Spleen (tissue), 7 donors: ENCODE results near the gene ADGRD1.

Source experiments
- POLR2A ChIP-seq, 3 donors: fragments of 450-650 bp; IDR thresholded peaks; one replicate each; pipeline ENCODE4 v1.5.1; 2017; ENCODE audit warnings: antibody characterized with exemption in 3 of 3, mild to moderate bottlenecking in 1 of 3
- POLR2AphosphoS5 ChIP-seq, 3 donors: sonication (generic); formaldehyde crosslinking; IDR thresholded peaks; one replicate each; pipeline ENCODE4 v1.5.1; 2017; ENCODE audit warnings: antibody characterized with exemption in 3 of 3
- TF ChIP-seq, protein P1 (sequence below), 11 experiments: fragments of 200-600 bp in 7 of 11; fragments of 450-650 bp in 4 of 11; sonication (generic) in 4 of 11; IDR thresholded peaks in 8 of 11; conservative IDR thresholded peaks in 3 of 11; 1 replicate in 7 of 11; 2 replicates in 4 of 11; pipeline versions ENCODE4 v1.4.0 to v1.8.0; 2016 to 2021; ENCODE audit warnings: antibody characterized with exemption in 11 of 11, inconsistent platforms in 4 of 11, mild to moderate bottlenecking in 1 of 11
- donor health status: DM: no; HTN: no; CAD: no; lungs with moderate emphysema.
- donor health status: DM: no; HTN: no; CAD: no.
- donor health status: DM: no; HTN: no; CAD: no.

DNA sequence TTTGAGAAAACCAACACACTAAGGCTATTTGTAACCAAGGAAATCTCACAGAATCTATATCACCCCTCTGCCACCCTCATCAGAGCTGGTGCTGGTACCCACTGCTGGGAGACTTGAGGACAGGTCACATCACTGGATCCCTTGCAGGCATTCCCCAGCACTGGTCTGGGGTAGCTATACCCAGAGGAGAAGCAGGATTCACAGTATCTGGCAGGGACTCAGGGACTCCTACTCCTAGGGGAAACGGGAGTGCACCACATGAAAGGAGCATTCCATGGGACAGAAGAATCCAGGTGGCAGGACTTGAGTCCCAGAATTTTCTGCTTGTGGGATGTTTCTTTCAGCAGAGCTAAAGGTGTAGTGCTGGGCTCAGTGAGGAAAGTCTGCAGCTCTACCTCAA lies 223.2 kb downstream of the ADGRD1 start:
- no peak for TF ChIP-seq POLR2A (IDR thresholded peaks at IDR 0.05)
- TF ChIP-seq, protein P1, sequence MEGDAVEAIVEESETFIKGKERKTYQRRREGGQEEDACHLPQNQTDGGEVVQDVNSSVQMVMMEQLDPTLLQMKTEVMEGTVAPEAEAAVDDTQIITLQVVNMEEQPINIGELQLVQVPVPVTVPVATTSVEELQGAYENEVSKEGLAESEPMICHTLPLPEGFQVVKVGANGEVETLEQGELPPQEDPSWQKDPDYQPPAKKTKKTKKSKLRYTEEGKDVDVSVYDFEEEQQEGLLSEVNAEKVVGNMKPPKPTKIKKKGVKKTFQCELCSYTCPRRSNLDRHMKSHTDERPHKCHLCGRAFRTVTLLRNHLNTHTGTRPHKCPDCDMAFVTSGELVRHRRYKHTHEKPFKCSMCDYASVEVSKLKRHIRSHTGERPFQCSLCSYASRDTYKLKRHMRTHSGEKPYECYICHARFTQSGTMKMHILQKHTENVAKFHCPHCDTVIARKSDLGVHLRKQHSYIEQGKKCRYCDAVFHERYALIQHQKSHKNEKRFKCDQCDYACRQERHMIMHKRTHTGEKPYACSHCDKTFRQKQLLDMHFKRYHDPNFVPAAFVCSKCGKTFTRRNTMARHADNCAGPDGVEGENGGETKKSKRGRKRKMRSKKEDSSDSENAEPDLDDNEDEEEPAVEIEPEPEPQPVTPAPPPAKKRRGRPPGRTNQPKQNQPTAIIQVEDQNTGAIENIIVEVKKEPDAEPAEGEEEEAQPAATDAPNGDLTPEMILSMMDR (IDR thresholded peaks at IDR 0.05 in 8 of 11, conservative IDR thresholded peaks at IDR 0.05 in 3 of 11): no peak
- no peak for TF ChIP-seq POLR2AphosphoS5 (IDR thresholded peaks at IDR 0.05)
